HG02938 (cell line): ENCODE measurements around the gene CCNI2.

ENCODE experiments used
- ATAC-seq: cut with Tn5 transposase; IDR thresholded peaks from one replicate; pipeline ENCODE4 v1.9.1; 2021; ENCODE audit warnings: mild to moderate bottlenecking, moderate library complexity; ENCODE audit not compliant: unreplicated experiment

The CCNI2 gene

DNA sequence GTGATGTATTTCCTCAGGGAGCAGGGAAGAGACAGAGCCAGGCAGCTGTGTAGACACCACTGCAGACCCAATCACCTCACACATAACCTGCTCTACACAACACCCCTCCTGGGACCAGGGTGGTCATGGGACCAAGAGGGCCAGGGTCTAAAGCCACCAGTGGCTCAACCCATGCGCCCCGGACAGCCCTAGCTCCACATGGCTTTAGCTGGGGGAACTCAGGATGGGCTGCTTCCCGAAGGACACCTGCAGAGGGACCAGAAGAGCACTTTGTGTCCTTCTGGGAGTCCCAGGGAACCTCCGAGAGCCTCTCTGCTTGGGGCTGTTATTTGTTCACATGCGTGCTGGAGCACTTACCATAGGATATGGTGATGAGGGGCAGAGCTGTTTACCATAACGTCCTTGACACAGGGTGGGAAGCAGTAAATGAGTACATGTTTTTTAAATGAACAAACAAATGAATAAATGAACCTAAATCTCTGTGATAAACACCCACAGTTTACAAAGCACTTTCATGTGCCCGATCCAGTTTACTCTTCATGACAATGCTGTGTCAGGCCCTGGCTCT, 17.5 kb downstream of the CCNI2 start:
- ATAC-seq = no peak

DNA sequence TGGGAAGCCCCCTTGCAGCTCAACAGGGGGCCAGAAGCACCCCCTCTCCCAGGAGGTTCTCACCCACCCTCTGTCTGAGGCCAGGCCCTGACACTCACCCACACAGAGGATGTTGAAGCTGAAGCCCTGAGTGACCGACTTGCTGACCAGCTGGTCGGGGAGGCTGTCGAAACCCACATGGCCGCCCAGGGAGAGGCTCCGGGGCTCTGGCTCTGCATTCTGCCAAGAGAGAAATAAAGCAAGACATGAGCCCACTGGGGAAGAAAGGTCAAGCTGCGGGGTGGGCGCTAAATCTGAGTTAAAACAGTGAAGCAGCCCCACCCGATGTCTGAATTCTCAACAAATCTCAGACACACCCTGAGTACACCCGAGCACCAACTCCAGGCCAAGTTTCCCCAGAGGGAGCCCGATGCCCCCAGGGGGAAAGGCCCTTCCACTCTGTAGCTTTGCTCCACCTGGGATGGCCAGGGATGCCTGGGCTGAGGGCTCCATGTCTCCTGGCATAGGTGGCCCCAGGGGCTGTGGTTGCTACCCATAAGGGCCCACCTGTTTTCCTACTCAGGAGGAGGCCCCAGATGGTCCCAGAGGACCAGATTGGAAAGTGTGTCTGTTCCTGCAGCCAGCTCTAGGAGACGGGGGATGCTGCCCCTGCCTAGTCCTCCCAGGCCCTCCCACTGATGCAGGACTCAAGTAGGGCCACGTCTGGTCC, 18.2 kb downstream of the CCNI2 start:
- no peak for ATAC-seq

DNA sequence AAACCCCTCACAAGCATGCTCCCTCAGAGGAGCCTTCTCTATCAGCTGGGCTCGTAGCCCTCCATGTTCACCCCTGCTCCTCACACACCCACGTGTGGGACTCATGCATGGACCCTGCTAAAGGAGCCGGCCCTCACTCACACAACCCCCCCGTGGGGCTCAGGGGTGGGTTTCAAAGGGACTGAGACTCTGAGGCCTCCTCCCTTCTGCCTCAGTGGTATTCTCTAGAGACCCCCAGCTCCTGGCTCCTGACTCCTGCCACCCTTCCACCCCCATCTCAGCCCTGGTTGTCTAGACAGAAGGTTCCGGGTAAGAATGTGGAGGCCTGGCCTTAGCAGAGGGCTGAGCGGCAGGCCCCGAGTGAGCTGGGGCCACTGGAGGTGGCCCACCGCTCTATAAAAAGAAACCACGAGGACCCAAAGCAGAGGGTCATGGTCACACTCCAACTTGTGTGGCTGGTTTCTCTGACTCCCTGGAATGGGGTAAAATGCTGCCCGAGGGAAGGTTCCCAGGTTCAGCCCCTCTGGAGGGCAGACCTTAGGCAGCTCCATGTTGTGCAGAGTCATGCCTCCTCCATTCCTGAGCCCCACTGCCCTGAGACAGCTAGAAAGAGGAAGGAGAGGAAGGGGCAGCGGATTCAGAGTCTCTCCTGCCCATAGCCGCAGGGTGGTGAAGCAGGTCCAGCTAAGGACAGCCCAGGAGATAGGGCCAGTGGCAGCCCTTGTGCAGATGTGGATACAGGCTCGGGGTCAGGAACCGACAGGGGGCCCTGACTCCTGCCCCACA, 19.0 kb downstream of the CCNI2 start:
- no peak for ATAC-seq

DNA sequence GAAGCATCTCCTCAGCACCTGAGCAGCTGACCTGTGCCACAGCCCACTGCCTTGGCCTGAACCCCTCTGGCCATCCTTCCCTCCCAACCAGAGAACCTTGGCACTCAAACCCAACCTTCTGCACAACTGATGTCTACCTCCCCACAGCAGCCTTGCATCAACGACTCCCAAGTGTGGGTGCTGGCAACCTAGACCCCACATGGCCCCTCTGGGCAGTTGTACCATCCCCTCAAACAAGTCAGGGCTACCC, 19.5 kb downstream of the CCNI2 start:
- ATAC-seq = no peak

DNA sequence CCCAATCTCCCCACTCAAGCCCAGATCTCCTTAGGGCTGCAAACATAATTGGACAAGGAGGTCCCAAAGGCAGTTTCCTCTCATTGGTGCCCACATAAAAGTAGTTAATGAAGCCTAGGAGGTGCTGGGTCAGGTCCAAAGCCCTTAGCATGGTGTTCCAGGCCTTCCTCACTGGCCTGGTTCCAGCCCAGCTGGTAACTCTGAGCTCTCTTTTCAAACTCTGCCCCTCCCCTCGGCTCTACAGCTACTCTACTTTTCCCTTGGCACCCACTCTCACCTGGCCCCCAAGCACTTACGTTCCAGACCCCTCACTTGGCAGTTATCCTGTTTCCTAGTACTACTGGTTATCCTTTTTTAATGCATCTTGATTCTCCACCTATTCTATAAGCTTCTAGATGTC, 19.9 kb downstream of the CCNI2 start:
- ATAC-seq = no peak

DNA sequence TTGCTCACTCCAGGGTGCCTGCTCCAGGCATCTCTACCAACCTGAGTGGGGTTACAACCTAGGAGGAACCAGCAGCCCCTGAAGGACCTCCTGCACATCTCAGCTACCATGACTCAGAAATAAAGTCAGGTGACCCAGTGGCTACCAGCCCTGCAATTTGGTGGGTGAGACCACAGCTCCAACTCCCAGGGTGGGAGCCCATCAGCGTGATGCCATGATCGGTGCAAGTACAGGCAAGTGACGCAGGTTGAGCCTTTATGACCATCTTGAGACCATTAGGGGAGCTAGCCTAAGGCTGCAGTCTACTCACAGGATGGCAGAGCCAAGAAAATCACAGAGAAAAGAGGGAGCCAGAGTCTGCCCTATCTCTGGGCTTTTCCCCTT, 21.3 kb downstream of the CCNI2 start:
- ATAC-seq = no peak

GRCh38 chr5:132770476-132771159, 23.4 kb downstream of the CCNI2 start:
- no peak for ATAC-seq

- no peak for ATAC-seq
Observed at GRCh38 chr5:132771503-132771998, 24.3 kb downstream of the CCNI2 start.

DNA sequence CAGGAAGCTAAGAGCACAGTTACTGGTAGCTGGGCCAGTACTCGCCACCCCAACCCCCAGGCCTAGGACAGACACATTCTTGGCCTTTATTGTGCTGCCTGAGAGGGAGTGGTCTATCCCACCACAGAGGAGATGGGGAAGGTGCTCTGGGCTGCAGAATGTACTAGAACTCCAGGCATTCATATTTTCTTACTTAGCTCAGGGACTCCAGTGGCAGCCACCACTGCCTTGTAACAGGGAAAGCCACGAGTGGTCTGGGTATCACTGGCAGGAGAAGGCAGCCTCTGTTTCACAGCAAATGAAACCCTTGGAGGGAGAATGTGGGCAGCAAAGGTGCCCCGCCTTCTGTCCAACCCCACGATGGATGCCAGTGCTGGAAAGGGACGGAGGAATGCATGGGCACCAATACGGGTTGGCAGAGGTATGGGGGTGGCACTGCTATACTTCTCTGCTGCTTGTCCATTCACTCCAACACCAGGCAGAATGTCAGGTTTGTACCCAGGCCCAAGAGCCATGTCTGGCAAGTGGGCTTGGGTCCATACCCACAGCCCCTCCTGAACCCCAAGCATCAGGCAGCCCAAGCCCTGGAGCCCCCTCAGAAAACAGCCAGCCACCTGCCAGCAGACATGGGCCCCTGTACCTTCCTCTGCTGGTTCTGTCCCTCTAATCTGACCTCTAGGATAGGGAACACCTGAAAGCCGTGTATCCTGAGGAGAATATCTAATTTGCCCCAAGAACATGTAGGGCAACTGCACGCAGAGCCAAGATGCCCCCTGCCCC, 25.3 kb downstream of the CCNI2 start:
- ATAC-seq = no peak

- no peak for ATAC-seq
Observed at GRCh38 chr5:132773114-132773513, 25.9 kb downstream of the CCNI2 start.

DNA sequence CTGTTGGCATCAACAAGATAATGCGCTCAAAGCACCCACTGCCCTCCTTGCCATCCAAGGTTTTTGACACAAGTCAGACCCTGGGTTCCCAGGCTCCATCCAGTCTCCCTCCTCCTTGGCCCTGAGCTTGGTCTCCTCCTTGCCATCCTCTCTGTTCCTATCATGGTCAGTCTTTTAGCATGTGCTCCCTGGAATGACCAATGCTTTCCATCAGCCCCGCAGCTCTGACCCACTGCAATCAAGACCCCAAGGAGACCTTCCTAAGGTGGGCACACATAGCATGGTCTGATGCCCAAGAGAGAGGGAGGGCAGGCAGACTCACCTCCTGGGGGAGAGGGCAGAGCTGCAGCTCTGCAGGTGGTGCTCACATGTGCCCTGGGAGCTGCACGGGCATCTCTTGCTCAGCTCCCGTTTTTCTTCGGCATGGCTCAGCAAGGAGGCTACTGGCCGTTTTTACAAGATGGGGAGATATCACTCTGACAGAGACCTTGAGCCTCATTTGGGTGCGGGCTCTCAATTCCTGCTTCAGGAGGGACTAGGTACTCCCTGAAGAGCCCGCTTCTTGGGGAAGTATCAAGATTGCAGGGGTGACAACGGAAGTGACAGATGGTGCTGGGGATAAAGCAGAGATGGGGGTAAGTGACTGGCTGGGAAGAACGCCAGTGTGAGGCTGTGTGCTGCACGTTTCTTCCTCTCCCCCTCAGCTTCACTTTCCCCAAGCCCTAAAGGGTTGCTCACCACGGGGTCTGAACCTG, 26.6 kb downstream of the CCNI2 start:
- ATAC-seq = no peak

DNA sequence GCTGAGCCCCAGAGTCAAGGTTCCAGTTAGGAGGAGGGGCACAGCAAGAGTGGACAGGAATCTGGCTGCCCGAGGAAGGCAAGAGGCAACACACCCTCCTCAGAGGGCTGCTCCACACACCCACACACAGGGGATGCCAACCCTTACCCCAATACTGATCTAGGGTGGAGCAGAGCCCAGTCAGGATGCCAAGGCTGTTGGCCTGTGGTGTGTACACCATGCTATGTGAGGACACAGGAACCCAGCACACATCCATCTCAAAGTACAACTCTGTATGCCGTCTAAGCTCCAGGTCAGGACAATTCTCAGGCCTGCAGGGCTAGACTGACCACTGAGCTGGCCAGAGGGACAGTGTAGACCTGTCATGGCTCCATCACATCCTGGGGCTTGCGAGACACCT, 27.2 kb downstream of the CCNI2 start:
- ATAC-seq = no peak

DNA sequence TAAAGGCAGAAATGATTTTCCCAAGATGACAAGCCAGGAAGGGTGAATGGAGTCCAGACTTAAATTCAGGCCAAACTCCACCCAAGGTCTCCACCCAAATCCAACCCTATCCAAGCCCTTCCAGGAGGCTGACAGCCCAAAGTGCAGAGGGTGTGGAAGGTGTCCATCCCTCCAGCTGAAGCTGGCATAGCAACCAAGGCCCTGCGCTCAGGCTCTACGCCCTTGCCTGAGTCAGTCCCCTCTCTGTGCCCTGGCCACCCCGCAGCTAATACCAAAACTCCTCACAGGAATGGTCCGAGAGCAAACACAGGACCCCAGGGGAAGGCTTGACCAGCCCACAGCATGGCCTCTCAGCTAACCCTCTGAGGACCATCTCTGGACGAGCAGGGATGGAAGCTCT, 27.7 kb downstream of the CCNI2 start:
- ATAC-seq = no peak

DNA sequence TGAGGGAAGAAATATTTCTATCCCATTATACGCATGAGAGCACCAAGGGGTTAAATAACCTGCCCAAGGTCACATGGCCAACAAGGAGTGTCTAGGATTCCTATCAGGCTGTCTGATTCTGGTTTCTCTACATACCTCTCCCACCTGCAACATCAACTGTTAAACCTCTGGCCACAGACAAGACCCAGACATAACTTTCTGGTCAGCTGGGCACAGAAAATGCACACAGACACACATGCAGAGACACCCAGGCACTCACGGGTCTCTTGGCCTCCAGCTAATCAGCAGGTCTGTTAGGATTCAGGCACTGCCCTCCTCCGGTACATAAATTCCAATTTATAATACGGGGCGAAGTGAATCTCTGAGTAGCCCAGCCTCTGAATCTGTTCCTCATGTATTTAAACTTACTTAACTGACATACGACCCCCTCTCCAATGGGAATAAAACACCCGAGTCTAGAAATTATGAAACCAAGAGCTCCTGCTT, 28.3 kb downstream of the CCNI2 start:
- no peak for ATAC-seq

DNA sequence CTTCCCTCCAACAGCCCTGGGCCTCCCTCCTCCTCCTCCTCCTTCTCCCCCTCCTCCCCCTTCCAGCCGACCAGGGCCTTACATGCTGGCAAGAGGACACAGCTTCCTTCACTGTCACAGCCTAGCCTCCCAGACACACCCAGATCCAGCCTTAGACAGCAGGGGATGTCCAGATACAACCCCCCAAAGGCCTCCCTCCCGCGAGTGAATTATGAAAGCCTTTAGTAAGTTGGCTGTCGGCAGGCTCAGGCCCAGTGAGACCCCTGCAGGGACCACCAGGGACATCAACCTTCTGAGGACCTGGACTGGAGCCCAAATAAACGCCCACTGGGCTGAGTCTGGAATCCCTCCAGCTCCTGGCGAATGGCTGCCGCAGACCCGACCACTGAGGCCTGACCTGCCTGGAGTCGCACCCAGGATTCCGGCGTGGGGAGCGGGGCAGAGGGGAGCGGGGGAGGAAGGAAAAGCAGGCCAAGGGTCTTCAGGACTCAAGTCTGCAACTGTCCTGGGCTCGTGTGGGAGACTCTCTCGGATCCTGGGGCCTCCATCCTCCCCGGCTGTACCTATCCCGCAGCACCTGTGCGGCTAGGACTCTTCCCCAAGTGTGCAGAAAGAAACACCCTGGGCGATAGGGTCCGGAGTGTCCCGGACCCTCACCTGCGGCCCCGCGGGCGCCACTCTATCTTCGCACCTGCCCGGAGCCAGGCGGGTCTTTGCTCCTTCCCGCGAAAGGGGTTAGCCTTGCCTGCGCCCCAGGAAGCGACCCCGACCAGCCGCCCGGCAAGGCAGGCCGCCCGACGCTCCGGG, 29.1 kb downstream of the CCNI2 start:
- no peak for ATAC-seq

- no peak for ATAC-seq
Observed at GRCh38 chr5:132776938-132777208, 29.6 kb downstream of the CCNI2 start.

DNA sequence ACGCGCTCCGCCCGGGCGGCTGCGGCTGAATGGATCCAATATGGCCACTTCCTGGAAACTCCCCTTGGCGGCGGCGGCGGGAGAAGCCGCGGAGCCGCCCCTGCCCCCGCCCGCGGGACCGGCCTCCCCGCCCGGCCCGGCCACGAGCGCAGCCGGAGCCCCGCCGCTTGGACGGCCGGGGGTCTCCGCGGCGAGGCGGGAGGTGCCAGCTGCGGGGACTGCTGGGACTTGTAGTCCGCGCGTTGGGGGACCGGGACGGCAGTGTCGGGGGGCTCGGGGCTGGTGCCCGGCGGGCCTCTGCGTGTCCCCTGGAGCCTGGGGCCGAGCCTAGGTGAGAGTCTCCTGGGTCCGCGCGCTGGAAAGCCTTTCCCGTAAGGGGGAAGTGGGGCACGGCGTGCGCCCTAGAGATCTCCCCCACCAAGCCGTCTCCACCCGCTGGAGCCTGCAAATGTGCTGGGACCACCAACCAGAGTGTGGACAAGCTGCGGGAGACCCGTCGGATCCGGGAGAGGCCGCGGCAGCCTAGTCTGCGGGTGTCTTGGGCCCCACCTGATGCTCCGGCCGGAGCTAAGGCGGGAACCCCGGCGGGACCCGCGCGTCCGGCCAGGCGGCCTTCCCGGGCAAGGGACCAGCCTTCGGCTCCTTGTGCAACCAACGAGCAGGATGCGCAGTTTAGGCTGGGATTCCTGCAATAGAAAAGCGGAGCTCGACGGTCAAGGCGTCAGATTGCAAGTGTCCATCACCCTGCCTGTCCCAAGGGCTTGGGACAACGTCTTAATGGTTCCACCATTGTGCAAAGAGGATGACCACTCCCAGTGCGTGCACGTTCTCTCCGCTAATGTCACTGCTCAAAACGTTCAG, 30.2 kb downstream of the CCNI2 start, which contains the start of gene SEPTIN8:
TSS of gene SEPTIN8 (minus strand) at position 31 of the 861 bp plus-strand sequence. CDS start 102 bp downstream, outside the sequence.
- peak; percentile 67 for ATAC-seq

DNA sequence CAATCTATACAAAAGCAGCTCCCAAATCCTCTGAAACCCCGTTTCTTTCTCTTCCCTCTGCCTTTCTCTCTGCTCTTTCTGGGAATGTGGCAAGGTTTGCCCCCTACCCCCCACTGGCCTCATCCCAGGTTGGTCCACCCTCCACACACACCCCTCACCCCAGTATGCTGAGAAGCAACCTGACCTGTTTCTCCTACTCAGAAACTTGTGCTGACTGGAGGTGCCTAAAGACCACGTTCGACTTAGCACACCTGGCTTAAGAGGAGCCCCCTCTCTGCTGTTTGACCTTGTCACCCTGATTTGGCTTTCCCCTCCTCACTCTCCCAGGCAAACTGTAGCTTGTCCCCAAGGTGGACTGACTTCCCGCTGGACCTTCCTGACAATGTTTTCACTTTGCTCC, 30.9 kb downstream of the CCNI2 start:
- ATAC-seq = no peak
